HG02623 (cell line): ENCODE results near the gene SLC22A15.
"Not testable (repeated sequence)": the region's sequence is repeated elsewhere in the genome, so short reads cannot be mapped to it uniquely, and the experiment has no call there.

Experiments used
- ATAC-seq: cut with Tn5 transposase; IDR thresholded peaks from one replicate; pipeline ENCODE4 v1.9.1; 2021; ENCODE audit warnings: moderate library complexity; ENCODE audit not compliant: unreplicated experiment

Gene SLC22A15

DNA sequence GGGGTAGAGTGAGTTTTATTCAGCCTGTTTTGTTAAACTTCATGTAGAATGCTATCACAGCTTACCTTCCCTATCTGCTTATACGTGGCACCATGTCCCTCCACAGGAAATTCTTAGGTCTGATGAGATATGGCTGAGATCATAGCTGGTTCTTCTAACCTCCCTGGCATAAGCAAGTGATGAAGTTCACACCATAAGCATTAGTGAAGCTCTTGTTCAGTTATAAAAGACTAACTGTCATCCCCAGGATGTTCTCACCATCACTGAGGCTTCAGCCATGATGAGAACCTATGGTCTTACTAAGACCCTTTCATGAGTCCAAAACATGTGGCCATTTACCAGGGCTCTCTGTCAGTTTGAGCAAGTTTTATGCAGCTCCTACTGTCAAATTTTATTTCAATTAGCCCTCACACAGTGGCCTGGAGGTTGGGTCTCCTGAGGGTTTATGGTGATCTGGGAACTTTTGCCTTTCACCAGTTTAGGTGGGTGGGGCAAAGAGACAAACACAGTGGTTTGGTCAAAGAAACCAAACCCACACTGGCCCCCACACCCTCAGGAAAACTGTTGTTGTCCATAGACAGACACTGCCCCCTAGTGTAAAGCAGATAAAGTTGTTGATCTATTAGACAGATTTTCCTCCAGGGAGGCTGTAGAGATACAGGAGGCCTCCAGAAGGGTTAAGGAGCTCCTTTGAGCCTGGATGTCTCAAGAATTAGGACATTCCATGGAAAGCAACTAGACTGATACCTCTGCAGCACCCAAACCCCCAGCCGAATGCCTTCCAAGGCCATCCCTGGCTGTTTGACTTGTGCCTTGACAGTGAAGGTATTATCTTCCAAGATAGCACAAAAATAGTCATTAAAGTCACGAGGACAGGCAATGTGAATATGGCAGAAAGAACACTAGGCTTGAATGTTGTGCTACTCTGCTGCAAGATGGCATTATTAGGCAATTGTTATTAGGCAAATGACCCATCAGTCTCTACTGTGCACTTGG is 5.0 kb downstream of the SLC22A15 start:
- peak; percentile 40 for ATAC-seq

- ATAC-seq, result no peak
Measured at GRCh38 chr1:115982400-115982799, 6.1 kb downstream of the SLC22A15 start.

GRCh38 chr1:115983584-115983983 is 7.3 kb downstream of the SLC22A15 start:
- ATAC-seq, result no peak

DNA sequence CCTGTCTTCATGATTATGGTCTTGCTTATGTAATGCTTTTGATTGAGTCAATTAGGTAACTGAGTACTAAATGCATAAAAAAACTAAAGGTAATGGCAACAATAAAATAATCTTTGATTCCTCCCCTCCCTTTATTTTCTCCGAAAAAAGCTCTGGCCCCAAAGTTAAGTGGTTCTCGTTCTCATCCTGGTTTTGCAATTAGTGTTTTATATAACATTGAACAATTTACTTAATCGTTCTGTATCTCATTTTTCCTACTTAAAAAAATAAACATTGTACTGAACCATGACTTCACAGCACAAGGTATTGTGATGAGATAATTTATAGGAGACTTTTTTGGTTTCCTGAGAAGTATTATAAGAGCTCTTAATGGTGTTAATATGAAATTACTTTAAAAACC is 11.3 kb downstream of the SLC22A15 start:
- ATAC-seq, result no peak

DNA sequence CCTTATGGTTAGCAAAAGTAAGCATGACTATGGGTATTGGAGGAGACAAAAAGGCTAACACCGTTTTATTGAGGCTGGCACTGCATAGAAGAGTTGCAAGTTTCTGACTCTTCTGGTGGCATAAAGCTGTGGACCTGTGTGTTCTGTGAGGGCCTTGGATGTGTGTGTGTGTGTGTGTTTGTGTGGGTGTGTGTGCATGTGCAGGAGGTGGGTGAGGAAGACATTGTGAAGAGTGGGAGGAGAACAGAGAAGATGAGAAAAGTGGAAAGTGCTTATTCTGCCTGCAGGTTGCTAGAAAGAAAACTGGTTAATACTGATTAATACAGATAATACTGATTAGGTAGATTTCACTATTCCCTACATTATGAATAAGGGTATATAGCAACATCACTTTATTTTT is 12.6 kb downstream of the SLC22A15 start:
- no peak for ATAC-seq

- ATAC-seq, result no peak
Measured at GRCh38 chr1:115989699-115990098, 13.4 kb downstream of the SLC22A15 start.

GRCh38 chr1:115991909-115992308 is 15.6 kb downstream of the SLC22A15 start:
- ATAC-seq, result no peak

DNA sequence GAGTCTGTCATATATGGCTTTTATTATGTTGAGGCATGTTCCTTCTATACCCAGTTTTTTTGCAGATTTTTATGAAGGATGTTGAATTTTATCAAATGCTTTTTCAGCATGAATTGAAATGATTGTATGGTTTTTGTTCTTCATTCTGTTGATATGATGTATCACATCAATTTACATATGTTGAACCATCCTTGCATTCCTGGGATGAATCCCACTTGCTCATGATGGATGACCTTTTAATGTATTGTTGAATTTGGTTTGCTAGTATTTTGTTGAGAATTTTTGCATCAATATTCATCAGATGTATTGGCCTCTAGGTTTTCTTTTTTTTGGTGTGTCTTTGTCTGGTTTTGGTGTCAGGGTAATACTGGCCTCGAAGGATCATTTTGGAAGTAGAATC is 21.6 kb downstream of the SLC22A15 start:
- not testable (repeated sequence) for ATAC-seq

DNA sequence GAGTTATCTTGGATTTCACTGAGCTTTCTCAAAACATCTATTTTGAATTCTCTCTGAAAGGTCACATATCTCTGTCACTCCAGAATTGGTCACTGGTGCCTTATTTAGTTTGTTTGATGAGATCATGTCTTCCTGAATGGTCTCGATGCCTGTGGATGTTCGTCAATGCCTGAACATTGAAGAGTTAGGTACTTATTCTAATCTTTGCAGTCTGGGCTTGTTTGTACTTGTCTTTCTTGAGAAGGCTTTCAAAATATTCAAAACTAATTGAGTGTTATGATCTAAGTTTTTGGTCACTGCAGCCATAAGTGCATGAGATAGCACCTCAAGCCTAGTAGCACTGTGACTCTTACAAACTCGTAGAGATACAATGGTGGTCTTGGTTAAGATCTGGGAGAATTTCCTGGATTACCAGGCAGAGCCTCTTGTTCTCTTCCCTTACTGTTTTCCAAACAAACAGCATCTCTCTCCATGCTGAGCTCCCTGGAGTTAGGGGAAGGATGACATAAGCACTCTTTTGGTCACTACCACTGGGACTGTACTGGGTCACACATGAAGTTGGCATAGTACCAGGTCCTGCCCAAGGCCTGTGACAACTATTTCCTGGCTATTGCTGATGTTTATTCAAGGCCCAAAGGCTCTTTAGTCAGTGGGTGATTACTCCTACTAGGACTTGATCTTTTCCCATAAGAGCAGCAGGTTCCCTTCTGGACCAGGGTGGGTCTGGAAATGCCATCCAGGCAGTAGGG is 25.6 kb downstream of the SLC22A15 start:
- ATAC-seq, result no peak

- no peak for ATAC-seq
Measured at GRCh38 chr1:116002781-116003420, 26.6 kb downstream of the SLC22A15 start.

DNA sequence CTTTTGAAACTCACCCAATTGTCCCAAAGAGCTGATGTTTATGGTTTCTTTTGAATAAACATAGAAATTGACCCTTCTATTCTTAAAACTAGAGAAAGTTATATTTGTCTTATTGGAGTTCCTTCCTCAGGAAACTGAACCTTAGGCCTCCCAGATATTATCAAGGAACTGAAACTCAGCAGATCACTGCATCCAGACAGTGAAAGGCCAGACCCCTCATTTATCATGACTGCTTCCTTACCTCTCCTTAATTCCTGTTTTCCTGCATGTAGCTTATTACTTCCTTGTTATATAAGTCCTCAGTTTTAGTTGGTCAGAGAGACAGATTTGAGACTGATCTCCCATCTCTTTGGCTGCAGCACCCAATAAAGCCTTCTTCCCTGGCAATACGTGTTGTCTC is 27.5 kb downstream of the SLC22A15 start:
- no peak for ATAC-seq

GRCh38 chr1:116006486-116006964 is 30.2 kb downstream of the SLC22A15 start:
- peak; percentile 93 for ATAC-seq

DNA sequence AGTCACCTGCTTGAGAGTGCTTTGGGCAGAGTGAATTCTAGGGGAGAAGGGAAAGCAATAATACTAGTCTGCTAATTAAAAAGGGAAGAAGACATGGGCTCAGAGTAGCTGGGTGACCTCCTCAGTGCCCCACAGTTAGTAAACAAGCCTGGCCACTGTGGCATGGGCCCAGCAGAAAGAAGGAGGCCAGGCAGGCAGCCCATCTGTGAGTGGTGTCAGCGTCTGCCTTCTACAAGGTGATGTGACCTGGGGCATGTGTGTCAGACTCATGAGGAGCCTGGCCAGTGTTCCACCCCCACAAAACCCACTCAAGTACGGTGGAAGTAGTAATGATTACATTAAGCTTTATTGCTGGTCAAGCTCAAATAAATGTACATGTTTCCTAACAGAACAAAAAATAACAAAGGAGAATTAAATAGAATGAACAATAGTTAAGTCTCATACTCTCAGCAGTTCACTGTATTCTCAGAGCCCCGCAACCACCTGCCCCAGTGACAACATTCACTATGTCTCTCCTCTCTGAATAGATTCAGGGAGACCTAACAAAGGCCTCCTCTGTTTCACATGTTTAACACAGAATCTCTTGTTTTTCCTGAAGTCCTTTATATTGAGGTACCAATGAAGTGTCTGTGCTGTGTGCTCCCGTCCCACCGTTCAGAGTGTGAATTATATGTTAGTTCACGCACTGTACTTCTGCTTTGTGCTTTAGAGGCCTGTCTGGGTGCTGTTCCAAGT is 32.5 kb downstream of the SLC22A15 start:
- no peak for ATAC-seq

DNA sequence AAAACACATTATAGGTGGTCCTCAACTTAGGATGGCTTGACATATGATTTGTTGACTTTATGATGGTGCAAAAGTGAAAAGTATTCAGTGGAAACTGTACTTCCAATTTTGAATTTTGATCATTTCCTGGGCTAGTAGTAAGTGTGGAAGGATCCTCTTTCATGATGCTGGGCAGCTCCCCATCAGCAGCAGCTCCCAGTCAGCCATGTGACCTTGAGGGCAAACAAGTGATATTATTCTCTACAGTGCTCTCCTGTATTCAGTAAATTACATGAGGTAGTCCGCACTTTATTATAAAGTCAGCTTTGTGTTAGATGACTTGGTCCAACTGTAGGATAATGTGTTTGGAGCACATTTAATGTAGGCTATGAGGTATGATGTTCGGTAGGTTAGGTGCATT is 36.4 kb downstream of the SLC22A15 start:
- ATAC-seq, result no peak

DNA sequence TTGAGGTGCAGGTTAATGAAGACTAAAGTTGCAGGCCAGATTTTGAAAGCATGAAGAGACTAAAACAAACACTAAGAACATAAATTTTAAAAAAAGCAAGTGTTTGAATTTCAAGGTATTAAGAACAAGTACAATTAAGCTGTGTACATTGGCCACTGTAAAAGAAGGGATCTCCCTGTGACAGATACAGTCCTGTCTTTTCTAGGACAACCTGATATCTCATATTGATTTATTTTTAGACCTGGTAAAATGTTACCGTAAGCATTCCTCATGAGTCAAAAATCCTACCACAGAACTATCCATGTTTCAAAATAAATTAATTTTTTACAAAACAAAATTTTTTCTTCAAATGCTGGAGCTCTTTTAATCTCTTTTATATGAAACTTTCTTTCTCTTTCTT is 39.4 kb downstream of the SLC22A15 start:
- ATAC-seq, result no peak

- ATAC-seq, result no peak
Measured at GRCh38 chr1:116018007-116018406, 41.7 kb downstream of the SLC22A15 start.

DNA sequence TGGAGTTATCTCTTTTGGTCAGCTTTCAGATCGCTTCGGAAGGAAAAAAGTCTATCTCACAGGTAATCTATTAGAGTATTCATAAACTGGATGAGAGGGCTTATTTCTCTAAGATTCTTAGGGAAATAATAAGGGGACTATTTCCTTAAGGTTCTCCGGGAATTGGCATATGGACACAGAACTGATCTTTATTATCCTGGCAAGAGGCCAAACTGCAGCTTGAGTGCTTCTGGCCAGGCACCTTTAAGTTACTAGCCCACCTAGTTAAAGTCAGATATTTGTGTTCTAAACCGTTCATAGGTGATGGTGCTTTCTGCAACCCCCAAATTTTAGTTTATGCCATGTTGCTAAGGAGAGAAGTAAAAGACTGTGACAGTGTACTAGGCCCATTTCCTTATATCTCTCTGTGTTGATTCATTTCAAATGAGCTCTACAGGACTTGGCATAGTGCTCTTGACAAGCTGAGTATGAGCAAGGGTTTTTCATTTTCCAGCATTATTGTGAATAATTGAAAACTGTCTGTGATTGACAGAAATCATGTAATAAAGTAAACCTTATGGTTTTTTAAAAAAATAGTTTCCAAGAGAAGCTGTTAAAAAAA is 43.4 kb downstream of the SLC22A15 start:
- ATAC-seq, result no peak

GRCh38 chr1:116020668-116021272 is 44.5 kb downstream of the SLC22A15 start:
- ATAC-seq, result peak; percentile 82

DNA sequence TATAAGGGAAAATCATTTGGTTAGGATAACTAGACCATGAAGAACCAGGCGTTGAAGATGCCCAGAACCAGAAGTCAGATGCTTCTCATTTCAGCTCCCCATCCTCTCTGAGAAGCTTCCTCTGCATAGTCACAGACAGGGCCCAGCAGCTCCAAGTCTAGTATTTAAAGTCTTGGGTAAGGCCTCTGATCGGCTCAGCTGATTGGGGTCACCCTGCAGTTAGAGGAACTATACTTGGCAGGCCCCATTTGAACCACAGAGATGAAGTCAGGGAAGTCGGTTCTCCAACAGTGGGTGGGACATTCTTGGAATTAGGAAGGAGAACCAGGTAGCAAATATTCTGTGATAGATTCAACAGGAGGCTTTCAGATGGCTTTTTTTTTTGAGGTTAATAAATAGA is 48.3 kb downstream of the SLC22A15 start:
- ATAC-seq, result no peak

DNA sequence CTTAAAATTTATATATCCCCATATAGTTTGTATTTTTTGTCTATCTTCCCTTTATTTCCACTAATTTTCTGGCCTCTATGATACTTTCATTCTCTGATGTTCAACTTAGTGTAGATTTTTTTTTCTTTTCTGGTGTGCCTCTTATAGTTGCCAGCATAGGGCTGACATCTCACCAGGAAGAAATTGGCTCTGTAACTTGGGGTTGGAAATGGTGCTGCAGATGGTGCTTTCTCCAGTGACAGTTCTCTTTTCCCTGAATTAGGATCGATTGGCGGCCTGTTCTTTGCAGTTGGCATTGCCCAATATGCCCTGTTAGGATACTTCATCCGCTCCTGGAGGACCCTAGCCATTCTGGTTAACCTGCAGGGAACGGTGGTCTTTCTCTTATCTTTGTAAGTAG is 50.3 kb downstream of the SLC22A15 start:
- no peak for ATAC-seq
